CD14-positive monocyte (primary cell): ENCODE results near the gene CDC14B. TPM values are rescaled to one million over a fixed set of nuclear protein-coding genes. Genes with fewer than 3 reads are reported as not detected.

Source experiments
- DNase-seq, 3 donors: peaks; one replicate each; pipeline ENCODE4 v3.0.0-alpha.2; 2011 to 2022
- H2AFZ ChIP-seq: 2 replicates; pipeline ENCODE4 v1.6.0; 2012; ENCODE audit warnings: mild to moderate bottlenecking, low read depth, low read length, inconsistent platforms; ENCODE audit not compliant: insufficient read depth, poor library complexity, severe bottlenecking
- H3K27ac ChIP-seq, 2 donors: 1 replicate in 1 of 2; 2 replicates in 1 of 2; pipeline ENCODE4 v1.5.1; 2012 to 2013; ENCODE audit warnings: low read length in 2 of 2, control low read depth in 1 of 2, inconsistent platforms in 1 of 2, low read depth in 1 of 2, mild to moderate bottlenecking in 1 of 2
- H3K27me3 ChIP-seq, 2 donors: one replicate each; pipeline versions ENCODE4 v1.6.0 to v1.6.1; 2011 to 2013; ENCODE audit warnings: low read length in 2 of 2; ENCODE audit not compliant: control insufficient read depth in 2 of 2, insufficient read depth in 2 of 2
- H3K36me3 ChIP-seq, 2 donors: replicated peaks in 1 of 2; 1 replicate in 1 of 2; 2 replicates in 1 of 2; pipeline versions ENCODE4 v1.5.1 to v1.6.1; 2012 to 2013; ENCODE audit warnings: low read length in 2 of 2, control low read depth in 1 of 2, inconsistent platforms in 1 of 2, mild to moderate bottlenecking in 1 of 2; ENCODE audit not compliant: insufficient read depth in 2 of 2, control insufficient read depth in 1 of 2
- H3K4me1 ChIP-seq, 2 donors: 1 replicate in 1 of 2; 2 replicates in 1 of 2; pipeline versions ENCODE4 v1.5.1 to v1.6.1; 2012 to 2013; ENCODE audit warnings: low read length in 2 of 2, control low read depth in 1 of 2, inconsistent platforms in 1 of 2, mild to moderate bottlenecking in 1 of 2, moderate library complexity in 1 of 2; ENCODE audit not compliant: insufficient read depth in 2 of 2, control insufficient read depth in 1 of 2
- H3K4me2 ChIP-seq: replicated peaks from 2 replicates; pipeline ENCODE3; 2012; ENCODE audit warnings: low read length, moderate library complexity, mild to moderate bottlenecking; ENCODE audit not compliant: poor library complexity, severe bottlenecking; ENCODE audit errors: extremely low read depth
- H3K4me3 ChIP-seq, 3 experiments: fragments of 200-600 bp in 1 of 3; sonication (generic) in 1 of 3; replicated peaks in 1 of 3; 1 replicate in 2 of 3; 2 replicates in 1 of 3; pipeline ENCODE4 v1.5.1; 2011 to 2013; ENCODE audit warnings: low read length in 3 of 3, mild to moderate bottlenecking in 3 of 3, control low read depth in 2 of 3, low read depth in 2 of 3, inconsistent platforms in 1 of 3, moderate library complexity in 1 of 3
- H3K79me2 ChIP-seq: 2 replicates; pipeline ENCODE4 v1.6.0; 2012; ENCODE audit warnings: mild to moderate bottlenecking, control low read depth, inconsistent platforms, low read length, moderate library complexity; ENCODE audit not compliant: insufficient read depth
- H3K9ac ChIP-seq: 2 replicates; pipeline ENCODE4 v1.6.0; 2017; ENCODE audit warnings: low read length, mild to moderate bottlenecking; ENCODE audit not compliant: insufficient read depth, poor library complexity, severe bottlenecking
- H3K9me3 ChIP-seq, 2 donors: replicated peaks in 1 of 2; 1 replicate in 1 of 2; 2 replicates in 1 of 2; pipeline versions ENCODE4 v1.5.1 to v1.6.1; 2012 to 2013; ENCODE audit warnings: low read length in 2 of 2, control low read depth in 1 of 2; ENCODE audit not compliant: control insufficient read depth in 1 of 2, insufficient read depth in 1 of 2
- H4K20me1 ChIP-seq: 2 replicates; pipeline ENCODE4 v1.6.0; 2012; ENCODE audit warnings: mild to moderate bottlenecking, low read length, control low read depth, moderate library complexity; ENCODE audit not compliant: insufficient read depth
- H3K27ac Mint-ChIP-seq, 7 donors: one replicate each; pipeline ENCODE4 v1.8.0; 2020; ENCODE audit warnings: mild to moderate bottlenecking in 7 of 7, mixed read lengths in 7 of 7, moderate library complexity in 6 of 7, inconsistent platforms in 2 of 7
- H3K27me3 Mint-ChIP-seq, 3 donors: one replicate each; pipeline ENCODE4 v1.8.0; 2021 to 2022; ENCODE audit warnings: low read depth in 3 of 3, mild to moderate bottlenecking in 3 of 3, mixed read lengths in 3 of 3, moderate library complexity in 3 of 3, inconsistent platforms in 1 of 3
- H3K36me3 Mint-ChIP-seq, 2 donors: one replicate each; pipeline ENCODE4 v1.8.0; 2020; ENCODE audit warnings: mixed read lengths in 2 of 2, inconsistent platforms in 1 of 2, mild to moderate bottlenecking in 1 of 2
- H3K4me1 Mint-ChIP-seq: one replicate; pipeline ENCODE4 v1.8.0; 2020; ENCODE audit warnings: mild to moderate bottlenecking, mixed read lengths
- H3K4me3 Mint-ChIP-seq, 2 donors: one replicate each; pipeline ENCODE4 v1.8.0; 2020; ENCODE audit warnings: mild to moderate bottlenecking in 2 of 2, mixed read lengths in 2 of 2, moderate library complexity in 1 of 2
- H3K9me3 Mint-ChIP-seq, 7 donors: one replicate each; pipeline ENCODE4 v1.8.0; 2020 to 2022; ENCODE audit warnings: mixed read lengths in 7 of 7, mild to moderate bottlenecking in 6 of 7, moderate library complexity in 6 of 7, inconsistent platforms in 2 of 7
- WGBS: methylation state at CpG from one replicate; pipeline ENCODE4 v1.1.5; 2013; ENCODE audit warnings: missing lambda C conversion rate; ENCODE audit not compliant: insufficient coverage; 5-methylcytosine and 5-hydroxymethylcytosine counted together
- intact Hi-C, 2 donors: fragments of 100-400 bp; cut with micrococcal nuclease; formaldehyde crosslinking; loops; one replicate each; pipeline versions ENCODE4 v1.15.0 to v1.15.1; 2023
- polyA plus RNA-seq, 3 donors: library from polyadenylated mRNA; depleted of rRNA in 1 of 3; unstranded in 2 of 3; stranded (reverse) in 1 of 3; fragments of 300-500 nt in 2 of 3; fragments of >200 nt in 1 of 3; fragmentation: Illumina TruSeq in 2 of 3; gene quantifications; 1 replicate in 2 of 3; 2 replicates in 1 of 3; pipeline ENCODE4 v1.2.3, GENCODE V29; 2012 to 2021
- TF ChIP-seq, protein P1 (sequence below): fragments of 200-600 bp; IDR thresholded peaks from one replicate; pipeline ENCODE4 v1.8.0; 2022; ENCODE audit warnings: antibody characterized with exemption, mild to moderate bottlenecking

The CDC14B gene
- polyA plus RNA-seq, 3 donors, result 0.03 to 0.47 (median 0.44) TPM

DNA sequence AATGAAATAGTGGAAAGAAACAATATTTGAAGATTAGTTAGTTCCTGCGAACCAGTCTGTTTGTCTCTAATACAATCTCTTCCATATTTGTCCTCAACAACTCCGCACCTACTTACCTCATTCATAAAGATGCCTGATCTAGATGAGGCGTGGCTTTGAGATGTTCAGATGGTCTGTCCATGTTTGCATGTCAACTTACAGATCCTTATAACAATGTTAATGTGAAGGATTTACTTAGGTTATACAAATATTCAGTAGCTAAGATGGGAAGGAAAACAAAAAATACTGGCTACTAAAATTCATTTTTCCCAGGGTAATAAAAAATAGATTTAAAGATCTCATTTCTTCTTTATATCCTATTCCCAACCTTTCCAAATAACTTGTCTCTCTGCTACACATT, 8.3 kb downstream of the CDC14B start:
- Mint-ChIP-seq H3K27ac (no peak overlapping the region), H3K36me3 (no peaks in the 10 kb centered on the region), H3K4me1 (no peaks in the 10 kb centered on the region), H3K4me3 (no peak overlapping the region), H3K9me3 (peaks cover 0 to 2% (median 0%) of the 10 kb centered on the region in 7 donors), H3K27me3 (peaks cover 29 to 58% (median 33%) of the 10 kb centered on the region in 3 donors)
- Histone ChIP-seq H4K20me1 (no peaks in the 10 kb centered on the region), H3K4me3 (no peak overlapping the region), H2AFZ (no peak overlapping the region), H3K79me2 (no peaks in the 10 kb centered on the region), H3K36me3 (no peaks in the 10 kb centered on the region), H3K4me2 (no peak overlapping the region), H3K27ac (no peak overlapping the region), H3K9ac (no peak overlapping the region), H3K4me1 (no peaks in the 10 kb centered on the region), H3K9me3 (no peaks in the 10 kb centered on the region), H3K27me3 (peaks cover 20 to 40% of the 10 kb centered on the region in 2 donors)
- TF ChIP-seq, protein P1, sequence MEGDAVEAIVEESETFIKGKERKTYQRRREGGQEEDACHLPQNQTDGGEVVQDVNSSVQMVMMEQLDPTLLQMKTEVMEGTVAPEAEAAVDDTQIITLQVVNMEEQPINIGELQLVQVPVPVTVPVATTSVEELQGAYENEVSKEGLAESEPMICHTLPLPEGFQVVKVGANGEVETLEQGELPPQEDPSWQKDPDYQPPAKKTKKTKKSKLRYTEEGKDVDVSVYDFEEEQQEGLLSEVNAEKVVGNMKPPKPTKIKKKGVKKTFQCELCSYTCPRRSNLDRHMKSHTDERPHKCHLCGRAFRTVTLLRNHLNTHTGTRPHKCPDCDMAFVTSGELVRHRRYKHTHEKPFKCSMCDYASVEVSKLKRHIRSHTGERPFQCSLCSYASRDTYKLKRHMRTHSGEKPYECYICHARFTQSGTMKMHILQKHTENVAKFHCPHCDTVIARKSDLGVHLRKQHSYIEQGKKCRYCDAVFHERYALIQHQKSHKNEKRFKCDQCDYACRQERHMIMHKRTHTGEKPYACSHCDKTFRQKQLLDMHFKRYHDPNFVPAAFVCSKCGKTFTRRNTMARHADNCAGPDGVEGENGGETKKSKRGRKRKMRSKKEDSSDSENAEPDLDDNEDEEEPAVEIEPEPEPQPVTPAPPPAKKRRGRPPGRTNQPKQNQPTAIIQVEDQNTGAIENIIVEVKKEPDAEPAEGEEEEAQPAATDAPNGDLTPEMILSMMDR, result no peak
- WGBS, result no CpG with 5 or more reads among the region's 3 CpGs
- intact Hi-C loops, result no loop called here
- DNase-seq, result no peak

- H3K27me3 Mint-ChIP-seq, result peaks cover 25 to 47% (median 26%) of the 10 kb centered on the region in 3 donors
These were observed 9.9 kb downstream of the CDC14B start for GRCh38 chr9:96609732-96610131.

More at GRCh38 chr9:96609732-96610131, 9.9 kb downstream of the CDC14B start:
- Mint-ChIP-seq H3K9me3 (peaks cover 0 to 2% (median 0%) of the 10 kb centered on the region in 7 donors), H3K36me3 (no peaks in the 10 kb centered on the region), H3K4me3 (no peak overlapping the region), H3K27ac (no peak overlapping the region), H3K4me1 (no peaks in the 10 kb centered on the region)
- TF ChIP-seq, protein P1, result no peak
- intact Hi-C loops, result no loop called here
- H3K4me2 ChIP-seq, result no peak overlapping the region
- no peak overlapping the region for H2AFZ ChIP-seq
- no peaks in the 10 kb centered on the region for H3K9me3 ChIP-seq
- no peaks in the 10 kb centered on the region for H3K79me2 ChIP-seq
- no peak overlapping the region for H3K4me3 ChIP-seq
- H4K20me1 ChIP-seq, result no peaks in the 10 kb centered on the region
- no peaks in the 10 kb centered on the region for H3K36me3 ChIP-seq
- no peak overlapping the region for H3K27ac ChIP-seq
- peaks cover 18 to 27% of the 10 kb centered on the region in 2 donors for H3K27me3 ChIP-seq
- no peak for DNase-seq
- no peak overlapping the region for H3K9ac ChIP-seq
- H3K4me1 ChIP-seq, result no peaks in the 10 kb centered on the region
